ENCODE results near the gene SHC3.

SHC3 gene

GRCh38 chr9:89073397-89073796, 105.2 kb downstream of the SHC3 start:
- no peak overlapping the region for H3K4me3 ChIP-seq (ENCODE audit: low read depth, low read length)
- TF ChIP-seq MYC (IDR thresholded peaks at IDR 0.05; ENCODE audit: low read depth, low read length) (no peak), MAX (IDR thresholded peaks at IDR 0.05; ENCODE audit: low read depth, low read length) (no peak), POLR2A (IDR thresholded peaks at IDR 0.05; ENCODE audit: extremely low read depth, insufficient read length) (no peak)
- TF ChIP-seq, protein P1, sequence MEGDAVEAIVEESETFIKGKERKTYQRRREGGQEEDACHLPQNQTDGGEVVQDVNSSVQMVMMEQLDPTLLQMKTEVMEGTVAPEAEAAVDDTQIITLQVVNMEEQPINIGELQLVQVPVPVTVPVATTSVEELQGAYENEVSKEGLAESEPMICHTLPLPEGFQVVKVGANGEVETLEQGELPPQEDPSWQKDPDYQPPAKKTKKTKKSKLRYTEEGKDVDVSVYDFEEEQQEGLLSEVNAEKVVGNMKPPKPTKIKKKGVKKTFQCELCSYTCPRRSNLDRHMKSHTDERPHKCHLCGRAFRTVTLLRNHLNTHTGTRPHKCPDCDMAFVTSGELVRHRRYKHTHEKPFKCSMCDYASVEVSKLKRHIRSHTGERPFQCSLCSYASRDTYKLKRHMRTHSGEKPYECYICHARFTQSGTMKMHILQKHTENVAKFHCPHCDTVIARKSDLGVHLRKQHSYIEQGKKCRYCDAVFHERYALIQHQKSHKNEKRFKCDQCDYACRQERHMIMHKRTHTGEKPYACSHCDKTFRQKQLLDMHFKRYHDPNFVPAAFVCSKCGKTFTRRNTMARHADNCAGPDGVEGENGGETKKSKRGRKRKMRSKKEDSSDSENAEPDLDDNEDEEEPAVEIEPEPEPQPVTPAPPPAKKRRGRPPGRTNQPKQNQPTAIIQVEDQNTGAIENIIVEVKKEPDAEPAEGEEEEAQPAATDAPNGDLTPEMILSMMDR (IDR thresholded peaks at IDR 0.05; ENCODE audit: low read depth, low read length) = no peak
- DNase-seq (ENCODE audit: low read depth) = no peak

DNA sequence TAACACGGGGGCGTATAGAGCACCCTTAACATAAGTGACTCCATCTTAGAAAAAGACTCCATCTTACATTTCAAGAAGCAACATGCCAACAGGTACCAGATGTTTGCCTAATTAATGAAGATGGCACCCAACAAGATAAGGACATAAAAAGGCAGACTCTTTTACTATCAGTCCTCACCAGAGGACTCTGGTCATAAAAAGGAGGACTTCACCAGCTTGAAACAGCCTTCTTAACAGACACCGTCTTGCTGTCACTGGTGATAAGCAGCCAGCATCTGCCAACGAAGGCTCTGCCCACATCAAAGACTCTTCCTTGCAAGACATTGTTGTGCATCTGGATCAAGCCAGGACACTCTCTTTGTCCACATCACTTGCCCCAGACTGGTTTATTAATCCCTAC, 107.0 kb downstream of the SHC3 start:
- DNase-seq (ENCODE audit: low read depth) = no peak
- no peak overlapping the region for H3K4me3 ChIP-seq (ENCODE audit: low read depth, low read length)
- TF ChIP-seq, protein P1 (IDR thresholded peaks at IDR 0.05; ENCODE audit: low read depth, low read length) = no peak
- TF ChIP-seq POLR2A (IDR thresholded peaks at IDR 0.05; ENCODE audit: extremely low read depth, insufficient read length) = no peak
- TF ChIP-seq MYC (IDR thresholded peaks at IDR 0.05; ENCODE audit: low read depth, low read length) = no peak
- TF ChIP-seq MAX (IDR thresholded peaks at IDR 0.05; ENCODE audit: low read depth, low read length) = no peak

- DNase-seq (ENCODE audit: low read depth) = no peak
- TF ChIP-seq, protein P1 (IDR thresholded peaks at IDR 0.05; ENCODE audit: low read depth, low read length) = no peak
- no peak for TF ChIP-seq MYC (IDR thresholded peaks at IDR 0.05; ENCODE audit: low read depth, low read length)
- no peak for TF ChIP-seq POLR2A (IDR thresholded peaks at IDR 0.05; ENCODE audit: extremely low read depth, insufficient read length)
- TF ChIP-seq MAX (IDR thresholded peaks at IDR 0.05; ENCODE audit: low read depth, low read length) = no peak
These were observed 111.8 kb downstream of the SHC3 start for GRCh38 chr9:89066835-89067234.

DNA sequence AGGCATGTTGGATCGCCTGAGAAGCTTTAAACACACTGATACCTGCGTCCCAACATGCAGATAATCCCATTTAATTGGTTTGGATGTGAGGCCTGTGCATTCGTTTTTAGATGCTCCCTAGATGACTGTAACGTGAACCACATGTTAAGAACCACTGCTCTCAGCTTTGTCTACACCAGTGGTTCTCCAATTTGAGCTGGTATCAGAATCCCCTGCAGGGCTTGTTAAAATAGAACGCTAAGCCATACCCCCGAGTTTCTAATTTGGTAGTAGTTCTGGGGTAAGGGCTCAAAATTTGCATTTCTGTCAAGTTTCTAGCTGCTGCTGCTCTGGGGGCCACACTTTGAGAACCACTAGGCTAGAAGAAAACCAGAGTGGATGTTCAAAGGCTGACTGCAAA, 112.7 kb downstream of the SHC3 start:
- H3K4me3 ChIP-seq (ENCODE audit: low read depth, low read length) = no peak overlapping the region
- no peak for DNase-seq (ENCODE audit: low read depth)
- TF ChIP-seq POLR2A (IDR thresholded peaks at IDR 0.05; ENCODE audit: extremely low read depth, insufficient read length) = no peak
- no peak for TF ChIP-seq MAX (IDR thresholded peaks at IDR 0.05; ENCODE audit: low read depth, low read length)
- TF ChIP-seq MYC (IDR thresholded peaks at IDR 0.05; ENCODE audit: low read depth, low read length) = no peak
- TF ChIP-seq, protein P1 (IDR thresholded peaks at IDR 0.05; ENCODE audit: low read depth, low read length) = no peak

More at GRCh38 chr9:89066835-89067234, 111.8 kb downstream of the SHC3 start:
- H3K4me3 ChIP-seq (ENCODE audit: low read depth, low read length) = no peak overlapping the region

GRCh38 chr9:89060790-89061189, 117.8 kb downstream of the SHC3 start:
- no peak for DNase-seq (ENCODE audit: low read depth)
- H3K4me3 ChIP-seq (ENCODE audit: low read depth, low read length) = no peak overlapping the region
- no peak for TF ChIP-seq POLR2A (IDR thresholded peaks at IDR 0.05; ENCODE audit: extremely low read depth, insufficient read length)
- TF ChIP-seq, protein P1 (IDR thresholded peaks at IDR 0.05; ENCODE audit: low read depth, low read length) = no peak
- TF ChIP-seq MAX (IDR thresholded peaks at IDR 0.05; ENCODE audit: low read depth, low read length) = no peak
- TF ChIP-seq MYC (IDR thresholded peaks at IDR 0.05; ENCODE audit: low read depth, low read length) = no peak

All from NB4 (cell line).